NB4 (cell line): ENCODE results near the gene CNIH1.

Source experiments
- DNase-seq: peaks from one replicate; pipeline ENCODE4 v3.0.0; 2010; ENCODE audit warnings: low read depth
- H3K4me3 ChIP-seq: one replicate; pipeline ENCODE4 v1.5.1; 2011; ENCODE audit warnings: mild to moderate bottlenecking, low read depth, low read length, moderate library complexity
- MAX ChIP-seq: IDR thresholded peaks from 2 replicates; pipeline ENCODE4 v1.6.1; 2011; ENCODE audit warnings: low read depth, low read length
- MYC ChIP-seq: IDR thresholded peaks from 2 replicates; pipeline ENCODE4 v1.6.1; 2011; ENCODE audit warnings: low read depth, low read length
- POLR2A ChIP-seq: IDR thresholded peaks from 2 replicates; pipeline ENCODE4 v1.6.1; 2011; ENCODE audit warnings: mild to moderate bottlenecking; ENCODE audit not compliant: insufficient read length; ENCODE audit errors: extremely low read depth
- TF ChIP-seq, protein P1 (sequence below): IDR thresholded peaks from one replicate; pipeline ENCODE4 v1.5.1; 2012; ENCODE audit warnings: low read depth, low read length

Gene CNIH1

DNA sequence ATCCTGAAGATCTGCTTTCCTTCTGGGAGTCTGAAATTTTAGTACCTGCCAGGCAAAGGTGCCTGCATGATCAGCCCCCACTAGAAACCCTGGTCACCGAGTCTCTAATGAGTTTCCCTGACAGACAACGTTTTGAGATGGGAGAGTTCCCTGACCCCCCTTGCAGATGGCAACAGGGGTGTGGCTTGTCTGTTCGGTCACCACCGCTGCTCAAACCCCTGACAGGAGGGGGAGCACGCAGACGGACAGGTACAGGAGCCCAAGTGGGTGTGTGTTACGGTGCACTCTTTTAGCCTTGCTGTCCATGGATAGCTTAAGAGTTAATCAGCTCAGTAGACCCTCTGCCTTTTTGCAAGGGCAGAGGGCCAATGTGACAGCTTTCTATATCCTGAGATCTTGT is 63.7 kb downstream of the CNIH1 start:
- TF ChIP-seq, protein P1, sequence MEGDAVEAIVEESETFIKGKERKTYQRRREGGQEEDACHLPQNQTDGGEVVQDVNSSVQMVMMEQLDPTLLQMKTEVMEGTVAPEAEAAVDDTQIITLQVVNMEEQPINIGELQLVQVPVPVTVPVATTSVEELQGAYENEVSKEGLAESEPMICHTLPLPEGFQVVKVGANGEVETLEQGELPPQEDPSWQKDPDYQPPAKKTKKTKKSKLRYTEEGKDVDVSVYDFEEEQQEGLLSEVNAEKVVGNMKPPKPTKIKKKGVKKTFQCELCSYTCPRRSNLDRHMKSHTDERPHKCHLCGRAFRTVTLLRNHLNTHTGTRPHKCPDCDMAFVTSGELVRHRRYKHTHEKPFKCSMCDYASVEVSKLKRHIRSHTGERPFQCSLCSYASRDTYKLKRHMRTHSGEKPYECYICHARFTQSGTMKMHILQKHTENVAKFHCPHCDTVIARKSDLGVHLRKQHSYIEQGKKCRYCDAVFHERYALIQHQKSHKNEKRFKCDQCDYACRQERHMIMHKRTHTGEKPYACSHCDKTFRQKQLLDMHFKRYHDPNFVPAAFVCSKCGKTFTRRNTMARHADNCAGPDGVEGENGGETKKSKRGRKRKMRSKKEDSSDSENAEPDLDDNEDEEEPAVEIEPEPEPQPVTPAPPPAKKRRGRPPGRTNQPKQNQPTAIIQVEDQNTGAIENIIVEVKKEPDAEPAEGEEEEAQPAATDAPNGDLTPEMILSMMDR, result no peak
- TF ChIP-seq MAX, result no peak
- no peak for TF ChIP-seq POLR2A
- TF ChIP-seq MYC, result no peak
- no peak for DNase-seq
- H3K4me3 ChIP-seq, result no peak overlapping the region

DNA sequence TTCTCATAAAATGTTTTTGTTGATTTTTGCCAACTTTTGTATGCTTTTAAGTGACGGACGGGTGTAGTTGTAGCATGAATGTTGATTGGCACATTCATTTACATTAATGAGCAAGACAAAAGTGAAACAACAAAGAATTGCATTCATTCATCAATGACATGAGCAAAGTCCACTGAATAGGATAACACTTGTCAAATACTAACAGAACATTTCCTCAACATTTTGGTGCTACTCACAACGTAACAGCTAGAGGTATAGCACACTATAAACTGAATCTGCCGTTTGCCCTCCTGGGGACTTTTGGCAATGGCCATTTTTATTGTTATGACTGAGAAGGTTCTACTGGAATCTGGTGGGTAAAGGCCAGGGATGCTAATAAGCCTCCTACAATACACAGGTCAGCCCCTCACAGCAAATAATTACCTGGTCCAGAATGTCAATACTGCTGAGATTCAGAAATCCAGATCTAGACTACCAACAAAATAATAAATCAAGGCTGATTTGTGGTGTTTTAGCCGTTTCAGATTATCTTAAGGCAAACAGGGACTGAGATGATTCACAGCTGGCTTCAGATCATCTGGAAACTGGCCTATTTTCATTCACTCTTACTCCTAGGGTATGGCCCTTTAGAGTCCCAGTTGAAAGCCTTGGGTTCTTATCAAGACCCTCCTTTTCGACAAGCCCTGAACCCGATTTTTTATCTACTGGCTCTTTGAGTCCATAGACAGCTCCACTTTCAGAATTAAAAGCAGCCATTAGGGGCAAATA is 66.9 kb downstream of the CNIH1 start:
- DNase-seq, result no peak

More for the DNA sequence above, 66.9 kb downstream of the CNIH1 start:
- H3K4me3 ChIP-seq, result no peak overlapping the region
- TF ChIP-seq, protein P1, result no peak
- TF ChIP-seq MYC (no peak), MAX (no peak), POLR2A (no peak)
